ENCODE results near the gene SLC31A1.
"Not testable (repeated sequence)": the region's sequence is repeated elsewhere in the genome, so short reads cannot be mapped to it uniquely, and the experiment has no call there.

SLC31A1 gene

GRCh38 chr9:113293285-113293878, 72.0 kb downstream of the SLC31A1 start:
- Mint-ChIP-seq H3K4me3 (no peak overlapping the region), H3K9me3 (no peaks in the 10 kb centered on the region), H3K27me3 (peaks cover 6% of the 10 kb centered on the region), H3K4me1 (no peaks in the 10 kb centered on the region), H3K27ac (no peak overlapping the region), H3K36me3 (peaks cover 33% of the 10 kb centered on the region)
- no peak for DNase-seq
- CTCF ChIA-PET = no interaction called here

DNA sequence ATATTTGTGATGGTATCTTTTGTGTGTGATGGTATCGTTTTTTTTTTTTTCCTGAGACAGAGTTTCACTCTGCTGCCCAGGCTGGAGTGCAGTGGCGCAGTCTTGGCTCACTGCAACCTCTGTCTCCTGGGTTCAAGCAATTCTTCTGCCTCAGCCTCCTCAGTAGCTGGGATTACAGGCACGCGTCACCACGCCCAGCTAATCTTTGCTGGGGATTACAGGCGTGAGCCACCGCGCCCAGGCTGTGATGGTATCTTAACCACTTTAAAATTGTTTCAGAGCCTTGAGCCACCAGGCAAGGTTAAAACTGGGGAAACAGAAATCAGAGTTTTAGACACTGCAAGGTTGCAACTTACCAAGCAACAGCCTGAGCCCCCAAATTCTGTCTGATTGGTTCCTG, 74.9 kb downstream of the SLC31A1 start:
- peaks cover 15% of the 10 kb centered on the region for H3K27me3 Mint-ChIP-seq
- H3K36me3 Mint-ChIP-seq, H3K27ac Mint-ChIP-seq, DNase-seq, H3K9me3 Mint-ChIP-seq, H3K4me1 Mint-ChIP-seq, H3K4me3 Mint-ChIP-seq: not testable (repeated sequence)
- CTCF ChIA-PET = interaction anchor here (1.1 kb wide), 1 partner anchor 15 kb away, joined by 3 read pairs; no protein-coding TSS in a partner anchor

GRCh38 chr9:113296796-113297558, 75.6 kb downstream of the SLC31A1 start:
- DNase-seq = no peak
- Mint-ChIP-seq H3K4me3 (no peak overlapping the region), H3K27ac (no peak overlapping the region), H3K4me1 (no peaks in the 10 kb centered on the region), H3K9me3 (no peaks in the 10 kb centered on the region), H3K36me3 (peaks cover 3% of the 10 kb centered on the region), H3K27me3 (peaks cover 15% of the 10 kb centered on the region)
- CTCF ChIA-PET = interaction anchor here (0.6 to 1.1 kb wide), 2 partner anchors 14 to 283 kb away, joined by 3 to 4 read pairs; no protein-coding TSS in a partner anchor

- H3K4me3 Mint-ChIP-seq = no peak overlapping the region
- CTCF ChIA-PET = interaction anchor here (4.0 kb wide), 1 partner anchor 356 kb away, joined by 13 read pairs; no protein-coding TSS in a partner anchor
Observed at GRCh38 chr9:113298311-113298710, 77.0 kb downstream of the SLC31A1 start.

DNA sequence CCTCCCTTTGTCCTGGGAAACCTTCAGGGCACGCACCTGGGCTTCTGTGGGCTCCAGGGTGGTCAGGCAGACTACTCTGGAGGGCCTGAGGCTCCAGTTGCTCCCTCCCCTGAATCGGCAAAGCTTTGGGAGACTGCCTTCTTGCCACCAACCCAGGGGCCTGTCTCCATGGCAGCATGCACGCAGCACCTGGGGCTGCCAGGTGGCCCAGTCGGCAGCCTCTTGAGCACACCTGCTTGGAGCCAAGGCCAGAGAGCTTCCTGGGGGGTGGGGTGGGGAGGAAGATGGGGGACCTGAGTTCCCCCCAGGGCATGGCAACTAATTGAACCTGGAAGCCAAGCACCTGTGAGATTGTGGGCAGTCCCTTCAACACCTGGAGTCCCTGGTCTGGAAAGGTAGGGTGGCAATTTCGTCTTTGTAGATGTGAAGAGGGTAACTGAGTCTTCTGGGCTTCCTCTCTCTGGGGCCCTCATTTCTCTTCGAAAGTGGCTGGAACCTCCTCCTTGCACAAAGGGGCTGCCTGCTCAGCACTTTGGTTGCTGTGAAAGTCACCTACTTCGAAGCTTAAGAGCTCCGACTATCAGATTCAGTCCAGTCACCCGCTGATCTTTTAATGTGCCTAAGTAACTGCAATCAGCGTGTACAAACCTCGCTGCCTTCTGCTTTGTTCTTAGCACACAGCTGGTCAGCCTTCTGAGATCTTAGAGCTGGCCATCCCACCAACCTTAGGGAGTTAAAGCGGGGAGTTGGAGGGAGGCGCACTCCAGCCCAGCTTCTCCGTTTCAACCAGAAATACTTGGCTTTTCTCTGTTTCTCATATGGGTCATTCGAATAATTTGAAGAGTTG, 77.8 kb downstream of the SLC31A1 start:
- Mint-ChIP-seq H3K9me3 (no peaks in the 10 kb centered on the region), H3K4me3 (no peak overlapping the region), H3K27ac (no peak overlapping the region), H3K27me3 (peaks cover 26% of the 10 kb centered on the region), H3K4me1 (no peaks in the 10 kb centered on the region), H3K36me3 (no peaks in the 10 kb centered on the region)
- CTCF ChIA-PET = interaction anchor here (1.3 to 4.0 kb wide), 3 partner anchors 25 to 356 kb away, joined by 3 to 13 read pairs (median 5); no protein-coding TSS in a partner anchor
- DNase-seq = no peak

More at GRCh38 chr9:113298311-113298710, 77.0 kb downstream of the SLC31A1 start:
- Mint-ChIP-seq H3K27ac (no peak overlapping the region), H3K36me3 (no peaks in the 10 kb centered on the region), H3K4me1 (no peaks in the 10 kb centered on the region), H3K9me3 (no peaks in the 10 kb centered on the region), H3K27me3 (peaks cover 25% of the 10 kb centered on the region)
- no peak for DNase-seq

GRCh38 chr9:113299800-113300292, 78.5 kb downstream of the SLC31A1 start:
- Mint-ChIP-seq H3K4me3 (no peak overlapping the region), H3K36me3 (no peaks in the 10 kb centered on the region), H3K27me3 (peaks cover 26% of the 10 kb centered on the region), H3K27ac (no peak overlapping the region), H3K4me1 (no peaks in the 10 kb centered on the region), H3K9me3 (no peaks in the 10 kb centered on the region)
- CTCF ChIA-PET = interaction anchor here (1.3 to 4.0 kb wide), 3 partner anchors 25 to 355 kb away, joined by 3 to 13 read pairs (median 5); no protein-coding TSS in a partner anchor
- no peak for DNase-seq

- CTCF ChIA-PET = interaction anchor here (4.0 kb wide), 1 partner anchor 353 kb away, joined by 13 read pairs; no protein-coding TSS in a partner anchor
- H3K27me3 Mint-ChIP-seq = peaks cover 32% of the 10 kb centered on the region
- H3K9me3 Mint-ChIP-seq = no peaks in the 10 kb centered on the region
- no peak overlapping the region for H3K4me3 Mint-ChIP-seq
- no peak for DNase-seq
- H3K4me1 Mint-ChIP-seq = no peaks in the 10 kb centered on the region
- no peak overlapping the region for H3K27ac Mint-ChIP-seq
- H3K36me3 Mint-ChIP-seq = no peaks in the 10 kb centered on the region
Observed at GRCh38 chr9:113301548-113301947, 80.2 kb downstream of the SLC31A1 start.

- Mint-ChIP-seq H3K4me1 (no peaks in the 10 kb centered on the region), H3K27ac (no peak within 1 kb of the TSS), H3K27me3 (peaks cover 30% of the 10 kb centered on the region), H3K9me3 (no peaks in the 10 kb centered on the region), H3K36me3 (no peaks in the 10 kb centered on the region), H3K4me3 (no peak within 1 kb of the TSS)
- no peak for DNase-seq
- CTCF ChIA-PET = no interaction called here
Observed at GRCh38 chr9:113302792-113303418, 81.6 kb downstream of the SLC31A1 start, which contains the start of gene RNF183. TSS of gene RNF183 (minus strand) at chr9:113303376. CDS start at chr9:113298184, 5,192 bp downstream.

DNA sequence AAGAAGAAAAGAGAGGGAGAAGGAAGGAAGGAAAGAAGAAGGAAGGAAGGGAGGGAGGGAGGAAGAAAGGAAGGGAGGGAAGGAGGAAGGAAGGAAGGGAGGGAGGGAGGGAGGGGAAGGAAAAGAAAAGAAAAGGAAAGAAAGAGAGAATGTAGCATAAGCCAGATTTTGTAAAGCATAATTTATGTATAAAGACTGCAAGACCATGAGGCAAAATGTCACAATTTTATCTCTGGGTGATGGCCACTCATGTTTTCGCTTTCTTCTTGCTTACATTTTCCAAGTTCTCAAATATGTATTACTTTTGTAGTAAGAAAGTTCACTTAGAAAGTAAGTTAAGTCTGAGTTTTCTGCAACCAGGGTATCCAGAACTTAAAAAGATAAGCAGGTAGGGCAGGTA, 85.2 kb downstream of the SLC31A1 start:
- no peaks in the 10 kb centered on the region for H3K4me1 Mint-ChIP-seq
- H3K27ac Mint-ChIP-seq = no peak overlapping the region
- no peak for DNase-seq
- H3K9me3 Mint-ChIP-seq = no peaks in the 10 kb centered on the region
- H3K4me3 Mint-ChIP-seq = no peak overlapping the region
- CTCF ChIA-PET = no interaction called here
- H3K27me3 Mint-ChIP-seq = peaks cover 22% of the 10 kb centered on the region
- H3K36me3 Mint-ChIP-seq = no peaks in the 10 kb centered on the region

- no peaks in the 10 kb centered on the region for H3K9me3 Mint-ChIP-seq
- DNase-seq = no peak
- CTCF ChIA-PET = interaction anchor here (5.3 kb wide), 1 partner anchor 100 kb away, joined by 43 read pairs; no protein-coding TSS in a partner anchor
- no peak overlapping the region for H3K27ac Mint-ChIP-seq
- H3K4me1 Mint-ChIP-seq = no peaks in the 10 kb centered on the region
- peaks cover 17% of the 10 kb centered on the region for H3K27me3 Mint-ChIP-seq
- H3K4me3 Mint-ChIP-seq = no peak overlapping the region
- H3K36me3 Mint-ChIP-seq = no peaks in the 10 kb centered on the region
Observed at GRCh38 chr9:113307396-113307975, 86.1 kb downstream of the SLC31A1 start.

GRCh38 chr9:113309204-113309813, 88.0 kb downstream of the SLC31A1 start:
- H3K4me1 Mint-ChIP-seq = no peaks in the 10 kb centered on the region
- peaks cover 10% of the 10 kb centered on the region for H3K27me3 Mint-ChIP-seq
- H3K4me3 Mint-ChIP-seq = no peak overlapping the region
- no peaks in the 10 kb centered on the region for H3K9me3 Mint-ChIP-seq
- H3K36me3 Mint-ChIP-seq = no peaks in the 10 kb centered on the region
- peak; percentile 52 for DNase-seq
- CTCF ChIA-PET = interaction anchor here (0.6 to 5.3 kb wide), 10 partner anchors 49 to 349 kb away, joined by 3 to 43 read pairs (median 6); partner anchors contain the start of gene ALAD
- no peak overlapping the region for H3K27ac Mint-ChIP-seq

GRCh38 chr9:113310538-113310937, 89.2 kb downstream of the SLC31A1 start:
- Mint-ChIP-seq H3K9me3 (no peaks in the 10 kb centered on the region), H3K4me3 (no peak overlapping the region), H3K27me3 (peaks cover 14% of the 10 kb centered on the region), H3K36me3 (no peaks in the 10 kb centered on the region), H3K27ac (no peak overlapping the region), H3K4me1 (no peaks in the 10 kb centered on the region)
- DNase-seq = no peak
- CTCF ChIA-PET = interaction anchor here (0.8 to 5.3 kb wide), 10 partner anchors 10 to 348 kb away, joined by 3 to 43 read pairs (median 4); partner anchors contain the start of genes ALAD and WDR31

- H3K4me1 Mint-ChIP-seq = no peaks in the 10 kb centered on the region
- no peaks in the 10 kb centered on the region for H3K9me3 Mint-ChIP-seq
- DNase-seq = no peak
- H3K27me3 Mint-ChIP-seq = peaks cover 9% of the 10 kb centered on the region
- H3K36me3 Mint-ChIP-seq = no peaks in the 10 kb centered on the region
- H3K27ac Mint-ChIP-seq = no peak overlapping the region
- CTCF ChIA-PET = interaction anchor here (0.6 to 5.3 kb wide), 10 partner anchors 8 to 343 kb away, joined by 3 to 43 read pairs (median 4); partner anchors contain the start of gene ALAD
- H3K4me3 Mint-ChIP-seq = no peak overlapping the region
Observed at GRCh38 chr9:113311961-113312360, 90.6 kb downstream of the SLC31A1 start.

Data from activated naive CD4-positive, alpha-beta T cell treated with anti-CD3 and anti-CD28 coated beads, Interleukin-2, amount 10 ng/mL, durations not matched to agents 7 days and 5 days (primary cell).